WTC11 (cell line): Measurements from ENCODE around the gene VAC14. TPM values are rescaled to one million over a fixed set of nuclear protein-coding genes. Genes with fewer than 3 reads are reported as not detected.

Experiments
- ATAC-seq: fragments of 200-7000 bp; cut with Tn5 transposase; 2 replicates; pipeline ENCODE4 v1.10.0; 2021; ENCODE audit warnings: mild to moderate bottlenecking, moderate library complexity
- CTCF ChIA-PET: fragments of 300-600 bp; sonication (Branson Sonifier 250); formaldehyde crosslinking; loops from one replicate; lab custom pipeline; 2021; ENCODE audit warnings: antibody characterized with exemption; lab: Charles Lee
- POLR2A ChIA-PET: fragments of 350-600 bp; sonication (Branson Sonifier 250); formaldehyde crosslinking; loops from one replicate; lab custom pipeline; 2021; ENCODE audit warnings: antibody characterized with exemption; lab: Charles Lee
- DNase-seq: peaks from one replicate; pipeline ENCODE4 v3.0.0; 2021; ENCODE audit warnings: low spot score
- H3K27ac Mint-ChIP-seq: 2 replicates; pipeline ENCODE4 v1.8.0; 2021; ENCODE audit warnings: mixed read lengths
- H3K27me3 Mint-ChIP-seq: 2 replicates; pipeline ENCODE4 v1.8.0; 2021; ENCODE audit warnings: low read depth, mild to moderate bottlenecking, moderate library complexity, mixed read lengths
- H3K36me3 Mint-ChIP-seq: 2 replicates; pipeline ENCODE4 v1.8.0; 2021; ENCODE audit warnings: mixed read lengths
- H3K4me1 Mint-ChIP-seq: 2 replicates; pipeline ENCODE4 v1.8.0; 2022; ENCODE audit warnings: mixed read lengths
- H3K4me3 Mint-ChIP-seq: 2 replicates; pipeline ENCODE4 v1.8.0; 2021; ENCODE audit warnings: mild to moderate bottlenecking, moderate library complexity, mixed read lengths
- H3K9me3 Mint-ChIP-seq: 2 replicates; pipeline ENCODE4 v1.8.0; 2021; ENCODE audit warnings: mixed read lengths
- FOXP1 ChIP-seq: sonication (generic); formaldehyde crosslinking; IDR thresholded peaks from 2 replicates; pipeline ENCODE4 v1.8.0; 2022; ENCODE audit warnings: missing genetic modification reagents, mild to moderate bottlenecking, moderate library complexity, borderline replicate concordance
- IRF2 ChIP-seq: sonication (generic); formaldehyde crosslinking; IDR thresholded peaks from 2 replicates; pipeline ENCODE4 v1.8.0; 2022; ENCODE audit warnings: low read depth, missing genetic modification reagents, borderline replicate concordance
- JUN ChIP-seq: sonication (generic); formaldehyde crosslinking; IDR thresholded peaks from 2 replicates; pipeline ENCODE4 v1.8.0; 2023; ENCODE audit warnings: mild to moderate bottlenecking, missing genetic modification reagents
- NR1H2 ChIP-seq: sonication (generic); formaldehyde crosslinking; IDR thresholded peaks from 2 replicates; pipeline ENCODE4 v1.9.0; 2021; ENCODE audit warnings: mild to moderate bottlenecking, moderate library complexity, missing genetic modification reagents
- SMAD3 ChIP-seq: sonication (generic); formaldehyde crosslinking; IDR thresholded peaks from 2 replicates; pipeline ENCODE4 v1.8.0; 2022; ENCODE audit warnings: missing genetic modification reagents, mild to moderate bottlenecking, borderline replicate concordance
- TP53 ChIP-seq: sonication (generic); formaldehyde crosslinking; IDR thresholded peaks from 2 replicates; pipeline ENCODE4 v1.8.1; 2023; ENCODE audit warnings: mild to moderate bottlenecking, missing genetic modification reagents
- ZNF121 ChIP-seq: sonication (generic); formaldehyde crosslinking; IDR thresholded peaks from 2 replicates; pipeline ENCODE4 v1.8.0; 2023; ENCODE audit warnings: missing genetic modification reagents
- ZNF263 ChIP-seq: sonication (generic); formaldehyde crosslinking; IDR thresholded peaks from 2 replicates; pipeline ENCODE4 v1.8.1; 2022; ENCODE audit warnings: low read depth, mild to moderate bottlenecking, moderate library complexity, missing genetic modification reagents
- ZNF416 ChIP-seq: fragments of 250-450 bp; sonication (Bioruptor Pico); IDR thresholded peaks from 2 replicates; pipeline ENCODE4 v1.9.0; 2021; ENCODE audit warnings: mild to moderate bottlenecking, inconsistent platforms
- total RNA-seq: library from RNA; stranded (reverse); gene quantifications from 3 replicates; pipeline ENCODE4 v1.2.3, GENCODE V29; 2021
- TF ChIP-seq, protein P1 (sequence below): sonication (generic); formaldehyde crosslinking; IDR thresholded peaks from 2 replicates; pipeline ENCODE4 v1.8.1; 2023; ENCODE audit warnings: mild to moderate bottlenecking, missing genetic modification reagents, moderate library complexity
- TF ChIP-seq, protein P2 (sequence below): sonication (generic); formaldehyde crosslinking; IDR thresholded peaks from 2 replicates; pipeline ENCODE4 v1.8.1; 2023; ENCODE audit warnings: mild to moderate bottlenecking, moderate library complexity, missing genetic modification reagents
- TF ChIP-seq, protein P3 (sequence below): sonication (generic); formaldehyde crosslinking; IDR thresholded peaks from 2 replicates; pipeline ENCODE4 v1.8.1; 2023; ENCODE audit warnings: mild to moderate bottlenecking, missing genetic modification reagents, borderline replicate concordance
- TF ChIP-seq, protein P4 (sequence below): sonication (generic); formaldehyde crosslinking; IDR thresholded peaks from 2 replicates; pipeline ENCODE4 v1.8.1; 2022; ENCODE audit warnings: low read depth, missing genetic modification reagents, borderline replicate concordance
- TF ChIP-seq, protein P5 (sequence below): sonication (generic); formaldehyde crosslinking; IDR thresholded peaks from 2 replicates; pipeline ENCODE4 v1.8.1; 2022; ENCODE audit warnings: low read depth, mild to moderate bottlenecking, moderate library complexity, missing genetic modification reagents, borderline replicate concordance
- TF ChIP-seq, protein P6 (sequence below): sonication (generic); formaldehyde crosslinking; IDR thresholded peaks from 2 replicates; pipeline ENCODE4 v1.8.0; 2022; ENCODE audit warnings: mild to moderate bottlenecking, missing genetic modification reagents
- TF ChIP-seq, protein P7 (sequence below): fragments of 250-450 bp; sonication (Bioruptor Pico); IDR thresholded peaks from 2 replicates; pipeline ENCODE4 v1.8.0; 2021; ENCODE audit warnings: mild to moderate bottlenecking
- TF ChIP-seq, protein P8 (sequence below): sonication (generic); formaldehyde crosslinking; conservative IDR thresholded peaks from 2 replicates; pipeline ENCODE4 v1.8.1; 2023; ENCODE audit warnings: mild to moderate bottlenecking, low read depth, missing genetic modification reagents, moderate library complexity

Gene VAC14
- total RNA-seq, 1 experiment from 2014 or later, result 60.1 TPM

DNA sequence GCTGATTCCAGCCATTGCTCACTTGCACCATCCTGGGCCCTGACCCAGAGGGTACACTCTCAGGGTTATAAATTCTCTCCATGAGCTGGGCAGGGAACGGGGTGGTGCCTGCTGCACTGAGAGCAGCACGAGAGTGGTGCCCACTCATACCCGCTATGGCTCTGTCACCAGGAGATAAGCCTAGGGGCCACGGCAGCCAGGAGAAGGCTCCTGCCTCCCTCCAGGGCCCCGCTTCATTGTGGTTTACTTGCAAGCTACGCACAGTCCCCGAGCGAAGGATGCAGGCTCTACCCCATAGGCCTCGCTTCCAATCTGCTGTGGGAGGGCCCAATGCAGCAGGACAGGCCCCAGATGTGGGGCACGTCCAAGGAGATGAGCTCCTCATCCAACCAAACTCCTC, 48.5 kb downstream of the VAC14 start (continued):
- TF ChIP-seq, protein P1, sequence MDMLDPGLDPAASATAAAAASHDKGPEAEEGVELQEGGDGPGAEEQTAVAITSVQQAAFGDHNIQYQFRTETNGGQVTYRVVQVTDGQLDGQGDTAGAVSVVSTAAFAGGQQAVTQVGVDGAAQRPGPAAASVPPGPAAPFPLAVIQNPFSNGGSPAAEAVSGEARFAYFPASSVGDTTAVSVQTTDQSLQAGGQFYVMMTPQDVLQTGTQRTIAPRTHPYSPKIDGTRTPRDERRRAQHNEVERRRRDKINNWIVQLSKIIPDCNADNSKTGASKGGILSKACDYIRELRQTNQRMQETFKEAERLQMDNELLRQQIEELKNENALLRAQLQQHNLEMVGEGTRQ (CRISPR knock-in tag), result no peak
- no peak for TF ChIP-seq IRF2 (CRISPR knock-in tag)
- TF ChIP-seq, protein P2, sequence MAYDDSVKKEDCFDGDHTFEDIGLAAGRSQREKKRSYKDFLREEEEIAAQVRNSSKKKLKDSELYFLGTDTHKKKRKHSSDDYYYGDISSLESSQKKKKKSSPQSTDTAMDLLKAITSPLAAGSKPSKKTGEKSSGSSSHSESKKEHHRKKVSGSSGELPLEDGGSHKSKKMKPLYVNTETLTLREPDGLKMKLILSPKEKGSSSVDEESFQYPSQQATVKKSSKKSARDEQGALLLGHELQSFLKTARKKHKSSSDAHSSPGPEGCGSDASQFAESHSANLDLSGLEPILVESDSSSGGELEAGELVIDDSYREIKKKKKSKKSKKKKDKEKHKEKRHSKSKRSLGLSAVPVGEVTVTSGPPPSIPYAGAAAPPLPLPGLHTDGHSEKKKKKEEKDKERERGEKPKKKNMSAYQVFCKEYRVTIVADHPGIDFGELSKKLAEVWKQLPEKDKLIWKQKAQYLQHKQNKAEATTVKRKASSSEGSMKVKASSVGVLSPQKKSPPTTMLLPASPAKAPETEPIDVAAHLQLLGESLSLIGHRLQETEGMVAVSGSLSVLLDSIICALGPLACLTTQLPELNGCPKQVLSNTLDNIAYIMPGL, result no peak
- TF ChIP-seq FOXP1 (CRISPR knock-in tag), result no peak
- TF ChIP-seq, all 79 proteins: peak for 0

DNA sequence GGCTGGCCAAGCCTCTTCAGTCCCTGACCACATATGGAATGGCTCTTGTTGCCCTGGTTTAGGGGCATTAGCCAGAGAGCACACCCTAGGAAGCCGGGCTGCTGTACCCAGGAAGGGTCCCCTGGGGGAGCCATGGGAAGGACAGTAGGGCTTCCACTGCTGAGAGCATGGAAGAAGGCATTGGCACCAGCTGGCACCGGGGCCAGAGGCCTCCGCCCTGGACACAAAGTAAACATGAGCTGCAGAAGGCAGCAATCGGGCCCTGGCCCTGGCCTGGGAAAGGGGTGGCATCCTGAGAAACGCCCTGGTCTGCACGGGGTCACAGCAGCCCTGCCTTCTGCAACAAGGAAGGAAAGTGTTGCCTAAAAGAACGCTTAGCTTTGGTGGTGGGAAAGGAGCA, 49.4 kb downstream of the VAC14 start:
- H3K4me1 Mint-ChIP-seq, result peaks cover 13% of the 10 kb centered on the region
- H3K27ac Mint-ChIP-seq, result no peak overlapping the region
- H3K9me3 Mint-ChIP-seq, result no peaks in the 10 kb centered on the region
- no peak overlapping the region for H3K4me3 Mint-ChIP-seq
- DNase-seq, result no peak
- H3K36me3 Mint-ChIP-seq, result no peaks in the 10 kb centered on the region
- ATAC-seq, result no peak
- TF ChIP-seq, protein P3, sequence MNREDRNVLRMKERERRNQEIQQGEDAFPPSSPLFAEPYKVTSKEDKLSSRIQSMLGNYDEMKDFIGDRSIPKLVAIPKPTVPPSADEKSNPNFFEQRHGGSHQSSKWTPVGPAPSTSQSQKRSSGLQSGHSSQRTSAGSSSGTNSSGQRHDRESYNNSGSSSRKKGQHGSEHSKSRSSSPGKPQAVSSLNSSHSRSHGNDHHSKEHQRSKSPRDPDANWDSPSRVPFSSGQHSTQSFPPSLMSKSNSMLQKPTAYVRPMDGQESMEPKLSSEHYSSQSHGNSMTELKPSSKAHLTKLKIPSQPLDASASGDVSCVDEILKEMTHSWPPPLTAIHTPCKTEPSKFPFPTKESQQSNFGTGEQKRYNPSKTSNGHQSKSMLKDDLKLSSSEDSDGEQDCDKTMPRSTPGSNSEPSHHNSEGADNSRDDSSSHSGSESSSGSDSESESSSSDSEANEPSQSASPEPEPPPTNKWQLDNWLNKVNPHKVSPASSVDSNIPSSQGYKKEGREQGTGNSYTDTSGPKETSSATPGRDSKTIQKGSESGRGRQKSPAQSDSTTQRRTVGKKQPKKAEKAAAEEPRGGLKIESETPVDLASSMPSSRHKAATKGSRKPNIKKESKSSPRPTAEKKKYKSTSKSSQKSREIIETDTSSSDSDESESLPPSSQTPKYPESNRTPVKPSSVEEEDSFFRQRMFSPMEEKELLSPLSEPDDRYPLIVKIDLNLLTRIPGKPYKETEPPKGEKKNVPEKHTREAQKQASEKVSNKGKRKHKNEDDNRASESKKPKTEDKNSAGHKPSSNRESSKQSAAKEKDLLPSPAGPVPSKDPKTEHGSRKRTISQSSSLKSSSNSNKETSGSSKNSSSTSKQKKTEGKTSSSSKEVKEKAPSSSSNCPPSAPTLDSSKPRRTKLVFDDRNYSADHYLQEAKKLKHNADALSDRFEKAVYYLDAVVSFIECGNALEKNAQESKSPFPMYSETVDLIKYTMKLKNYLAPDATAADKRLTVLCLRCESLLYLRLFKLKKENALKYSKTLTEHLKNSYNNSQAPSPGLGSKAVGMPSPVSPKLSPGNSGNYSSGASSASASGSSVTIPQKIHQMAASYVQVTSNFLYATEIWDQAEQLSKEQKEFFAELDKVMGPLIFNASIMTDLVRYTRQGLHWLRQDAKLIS (CRISPR knock-in tag), result no peak
- TF ChIP-seq, protein P4, sequence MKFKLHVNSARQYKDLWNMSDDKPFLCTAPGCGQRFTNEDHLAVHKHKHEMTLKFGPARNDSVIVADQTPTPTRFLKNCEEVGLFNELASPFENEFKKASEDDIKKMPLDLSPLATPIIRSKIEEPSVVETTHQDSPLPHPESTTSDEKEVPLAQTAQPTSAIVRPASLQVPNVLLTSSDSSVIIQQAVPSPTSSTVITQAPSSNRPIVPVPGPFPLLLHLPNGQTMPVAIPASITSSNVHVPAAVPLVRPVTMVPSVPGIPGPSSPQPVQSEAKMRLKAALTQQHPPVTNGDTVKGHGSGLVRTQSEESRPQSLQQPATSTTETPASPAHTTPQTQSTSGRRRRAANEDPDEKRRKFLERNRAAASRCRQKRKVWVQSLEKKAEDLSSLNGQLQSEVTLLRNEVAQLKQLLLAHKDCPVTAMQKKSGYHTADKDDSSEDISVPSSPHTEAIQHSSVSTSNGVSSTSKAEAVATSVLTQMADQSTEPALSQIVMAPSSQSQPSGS (CRISPR knock-in tag), result no peak
- no peak for TF ChIP-seq ZNF416 (CRISPR knock-in tag)
- H3K27me3 Mint-ChIP-seq, result no peaks in the 10 kb centered on the region
- POLR2A ChIA-PET, result no interaction called here
- CTCF ChIA-PET, result interaction anchor here (1.3 to 4.9 kb wide), 4 partner anchors 13 to 661 kb away, joined by 4 to 32 read pairs (median 9); no protein-coding TSS in a partner anchor

DNA sequence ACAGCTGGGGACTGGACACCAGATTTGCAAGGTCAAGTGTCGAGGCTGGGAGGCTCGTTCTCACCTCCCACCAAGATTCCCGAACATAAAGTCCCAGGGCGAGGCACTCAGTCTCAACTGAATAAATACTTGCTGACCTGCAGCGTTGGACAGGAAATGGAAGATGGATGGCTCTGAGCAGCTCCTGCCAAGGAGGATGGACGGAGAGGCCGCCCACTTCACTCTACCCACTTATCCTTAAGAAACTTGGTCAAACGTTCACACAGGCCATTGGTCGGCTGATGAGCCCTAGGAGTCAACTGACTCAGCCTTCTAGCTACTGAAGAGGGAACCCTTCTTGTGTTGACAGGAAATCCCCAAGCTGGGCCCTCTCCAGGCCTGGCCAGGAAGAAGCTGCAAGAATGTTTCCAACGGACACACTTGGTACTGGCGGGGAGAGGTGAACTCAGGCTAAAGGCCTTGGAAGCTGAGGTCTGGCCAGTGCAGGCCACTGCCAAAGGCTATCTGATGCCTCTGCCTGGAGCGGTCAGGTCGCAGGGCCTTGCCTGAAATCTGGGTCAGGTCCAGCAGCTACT, 50.0 kb downstream of the VAC14 start:
- Mint-ChIP-seq H3K36me3 (no peaks in the 10 kb centered on the region), H3K27ac (no peak overlapping the region), H3K27me3 (no peaks in the 10 kb centered on the region), H3K4me3 (no peak overlapping the region), H3K4me1 (peaks cover 13% of the 10 kb centered on the region), H3K9me3 (no peaks in the 10 kb centered on the region)
- DNase-seq (no peak), ATAC-seq (no peak)
- ChIA-PET CTCF (interaction anchor here (1.3 to 4.9 kb wide), 8 partner anchors 8 to 661 kb away, joined by 3 to 32 read pairs (median 5); no protein-coding TSS in a partner anchor), POLR2A (interaction anchor here (1.1 kb wide), 1 partner anchor 13 kb away, joined by 3 read pairs; no protein-coding TSS in a partner anchor)
- TF ChIP-seq FOXP1 (CRISPR knock-in tag) (no peak), SMAD3 (CRISPR knock-in tag) (no peak), ZNF121 (CRISPR knock-in tag) (no peak), TP53 (no peak), NR1H2 (CRISPR knock-in tag) (no peak), ZNF263 (CRISPR knock-in tag) (no peak), JUN (CRISPR knock-in tag) (no peak)
- TF ChIP-seq, protein P5, sequence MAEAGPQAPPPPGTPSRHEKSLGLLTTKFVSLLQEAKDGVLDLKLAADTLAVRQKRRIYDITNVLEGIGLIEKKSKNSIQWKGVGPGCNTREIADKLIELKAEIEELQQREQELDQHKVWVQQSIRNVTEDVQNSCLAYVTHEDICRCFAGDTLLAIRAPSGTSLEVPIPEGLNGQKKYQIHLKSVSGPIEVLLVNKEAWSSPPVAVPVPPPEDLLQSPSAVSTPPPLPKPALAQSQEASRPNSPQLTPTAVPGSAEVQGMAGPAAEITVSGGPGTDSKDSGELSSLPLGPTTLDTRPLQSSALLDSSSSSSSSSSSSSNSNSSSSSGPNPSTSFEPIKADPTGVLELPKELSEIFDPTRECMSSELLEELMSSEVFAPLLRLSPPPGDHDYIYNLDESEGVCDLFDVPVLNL, result no peak
- TF ChIP-seq, protein P6, sequence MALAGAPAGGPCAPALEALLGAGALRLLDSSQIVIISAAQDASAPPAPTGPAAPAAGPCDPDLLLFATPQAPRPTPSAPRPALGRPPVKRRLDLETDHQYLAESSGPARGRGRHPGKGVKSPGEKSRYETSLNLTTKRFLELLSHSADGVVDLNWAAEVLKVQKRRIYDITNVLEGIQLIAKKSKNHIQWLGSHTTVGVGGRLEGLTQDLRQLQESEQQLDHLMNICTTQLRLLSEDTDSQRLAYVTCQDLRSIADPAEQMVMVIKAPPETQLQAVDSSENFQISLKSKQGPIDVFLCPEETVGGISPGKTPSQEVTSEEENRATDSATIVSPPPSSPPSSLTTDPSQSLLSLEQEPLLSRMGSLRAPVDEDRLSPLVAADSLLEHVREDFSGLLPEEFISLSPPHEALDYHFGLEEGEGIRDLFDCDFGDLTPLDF (CRISPR knock-in tag), result no peak
- TF ChIP-seq, protein P7, sequence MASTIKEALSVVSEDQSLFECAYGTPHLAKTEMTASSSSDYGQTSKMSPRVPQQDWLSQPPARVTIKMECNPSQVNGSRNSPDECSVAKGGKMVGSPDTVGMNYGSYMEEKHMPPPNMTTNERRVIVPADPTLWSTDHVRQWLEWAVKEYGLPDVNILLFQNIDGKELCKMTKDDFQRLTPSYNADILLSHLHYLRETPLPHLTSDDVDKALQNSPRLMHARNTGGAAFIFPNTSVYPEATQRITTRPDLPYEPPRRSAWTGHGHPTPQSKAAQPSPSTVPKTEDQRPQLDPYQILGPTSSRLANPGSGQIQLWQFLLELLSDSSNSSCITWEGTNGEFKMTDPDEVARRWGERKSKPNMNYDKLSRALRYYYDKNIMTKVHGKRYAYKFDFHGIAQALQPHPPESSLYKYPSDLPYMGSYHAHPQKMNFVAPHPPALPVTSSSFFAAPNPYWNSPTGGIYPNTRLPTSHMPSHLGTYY (CRISPR knock-in tag), result no peak
- TF ChIP-seq, protein P8, sequence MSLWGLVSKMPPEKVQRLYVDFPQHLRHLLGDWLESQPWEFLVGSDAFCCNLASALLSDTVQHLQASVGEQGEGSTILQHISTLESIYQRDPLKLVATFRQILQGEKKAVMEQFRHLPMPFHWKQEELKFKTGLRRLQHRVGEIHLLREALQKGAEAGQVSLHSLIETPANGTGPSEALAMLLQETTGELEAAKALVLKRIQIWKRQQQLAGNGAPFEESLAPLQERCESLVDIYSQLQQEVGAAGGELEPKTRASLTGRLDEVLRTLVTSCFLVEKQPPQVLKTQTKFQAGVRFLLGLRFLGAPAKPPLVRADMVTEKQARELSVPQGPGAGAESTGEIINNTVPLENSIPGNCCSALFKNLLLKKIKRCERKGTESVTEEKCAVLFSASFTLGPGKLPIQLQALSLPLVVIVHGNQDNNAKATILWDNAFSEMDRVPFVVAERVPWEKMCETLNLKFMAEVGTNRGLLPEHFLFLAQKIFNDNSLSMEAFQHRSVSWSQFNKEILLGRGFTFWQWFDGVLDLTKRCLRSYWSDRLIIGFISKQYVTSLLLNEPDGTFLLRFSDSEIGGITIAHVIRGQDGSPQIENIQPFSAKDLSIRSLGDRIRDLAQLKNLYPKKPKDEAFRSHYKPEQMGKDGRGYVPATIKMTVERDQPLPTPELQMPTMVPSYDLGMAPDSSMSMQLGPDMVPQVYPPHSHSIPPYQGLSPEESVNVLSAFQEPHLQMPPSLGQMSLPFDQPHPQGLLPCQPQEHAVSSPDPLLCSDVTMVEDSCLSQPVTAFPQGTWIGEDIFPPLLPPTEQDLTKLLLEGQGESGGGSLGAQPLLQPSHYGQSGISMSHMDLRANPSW, result no peak
